NCI-H1694 (cell line): ENCODE data around the gene USP5.
"Not testable (repeated sequence)": the region's sequence is repeated elsewhere in the genome, so short reads cannot be mapped to it uniquely, and the experiment has no call there.

Experiments
- DNase-seq: peaks from one replicate; lab custom pipeline; 2025; lab: John Stamatoyannopoulos, UW

Gene USP5

GRCh38 chr12:6888360-6888759 lies 36.4 kb downstream of the USP5 start:
- DNase-seq: no peak

GRCh38 chr12:6888794-6889193 lies 36.8 kb downstream of the USP5 start:
- not testable (repeated sequence) for DNase-seq

GRCh38 chr12:6889775-6890573 lies 38.0 kb downstream of the USP5 start:
- DNase-seq: not testable (repeated sequence)

GRCh38 chr12:6890789-6891645 lies 39.1 kb downstream of the USP5 start:
- peak; percentile 97 for DNase-seq

GRCh38 chr12:6891646-6892001 lies 39.7 kb downstream of the USP5 start:
- no peak for DNase-seq

GRCh38 chr12:6892683-6893082 lies 40.7 kb downstream of the USP5 start:
- DNase-seq: not testable (repeated sequence)

GRCh38 chr12:6894321-6894720 lies 42.4 kb downstream of the USP5 start:
- DNase-seq: no peak

- DNase-seq: no peak
These were observed 45.0 kb downstream of the USP5 start for GRCh38 chr12:6896846-6897435.

GRCh38 chr12:6899427-6899826 lies 47.5 kb downstream of the USP5 start:
- no peak for DNase-seq

GRCh38 chr12:6899837-6900519 lies 48.0 kb downstream of the USP5 start:
- DNase-seq: no peak

- no peak for DNase-seq
These were observed 50.5 kb downstream of the USP5 start for GRCh38 chr12:6902448-6902847.

GRCh38 chr12:6903722-6904121 lies 51.8 kb downstream of the USP5 start:
- DNase-seq: no peak

- DNase-seq: peak; percentile 99
These were observed 52.6 kb downstream of the USP5 start, which contains the start of gene LRRC23 for GRCh38 chr12:6904280-6905276. Gene LRRC23 (plus strand): TSS chr12:6904822. CDS start chr12:6905634, 812 bp downstream.

- DNase-seq: no peak
These were observed 53.6 kb downstream of the USP5 start for GRCh38 chr12:6905414-6906040.

- not testable (repeated sequence) for DNase-seq
These were observed 56.2 kb downstream of the USP5 start for GRCh38 chr12:6908141-6908540.

- DNase-seq: no peak
These were observed 57.6 kb downstream of the USP5 start for GRCh38 chr12:6909421-6910145.

GRCh38 chr12:6912164-6912935 lies 60.4 kb downstream of the USP5 start:
- DNase-seq: no peak

GRCh38 chr12:6914246-6914946 lies 62.4 kb downstream of the USP5 start, which contains the start of gene ENO2:
Gene ENO2 (plus strand): TSS chr12:6914580. CDS start chr12:6915833, 1,253 bp downstream.
- peak; percentile 33 for DNase-seq
